HG03064 (cell line): ENCODE results near the gene NUMB.

ENCODE experiments used
- ATAC-seq: cut with Tn5 transposase; IDR thresholded peaks from one replicate; pipeline ENCODE4 v1.9.1; 2021; ENCODE audit warnings: low read depth; ENCODE audit not compliant: unreplicated experiment

The NUMB gene

GRCh38 chr14:73250317-73250713 is 208.0 kb downstream of the NUMB start:
- no peak for ATAC-seq

- ATAC-seq: no peak
These were observed 208.6 kb downstream of the NUMB start for GRCh38 chr14:73249564-73250316.

GRCh38 chr14:73249108-73249507 is 209.2 kb downstream of the NUMB start:
- ATAC-seq: no peak

GRCh38 chr14:73248108-73248868 is 210.1 kb downstream of the NUMB start:
- no peak for ATAC-seq

GRCh38 chr14:73246387-73247150 is 211.8 kb downstream of the NUMB start:
- no peak for ATAC-seq

GRCh38 chr14:73245480-73246325 is 212.6 kb downstream of the NUMB start:
- peak; percentile 46 for ATAC-seq

- ATAC-seq: no peak
These were observed 213.6 kb downstream of the NUMB start for GRCh38 chr14:73244541-73245290.

GRCh38 chr14:73243748-73244147 is 214.6 kb downstream of the NUMB start:
- no peak for ATAC-seq

- ATAC-seq: no peak
These were observed 215.0 kb downstream of the NUMB start for GRCh38 chr14:73243341-73243740.

GRCh38 chr14:73242357-73242901 is 215.9 kb downstream of the NUMB start:
- ATAC-seq: no peak

GRCh38 chr14:73241481-73242165 is 216.7 kb downstream of the NUMB start:
- no peak for ATAC-seq

GRCh38 chr14:73240816-73241480 is 217.4 kb downstream of the NUMB start:
- ATAC-seq: no peak

GRCh38 chr14:73239393-73240241 is 218.7 kb downstream of the NUMB start:
- ATAC-seq: no peak

- ATAC-seq: no peak
These were observed 219.4 kb downstream of the NUMB start for GRCh38 chr14:73238941-73239340.

- ATAC-seq: no peak
These were observed 219.9 kb downstream of the NUMB start for GRCh38 chr14:73238424-73238852.

- ATAC-seq: no peak
These were observed 220.4 kb downstream of the NUMB start for GRCh38 chr14:73237786-73238423.
